SH-SY5Y (cell line): Measurements from ENCODE around the gene PHACTR3.

ENCODE experiments used
- GATA2 ChIP-seq: IDR thresholded peaks from 2 replicates; pipeline ENCODE4 v1.6.1; 2011; ENCODE audit warnings: mild to moderate bottlenecking, low read depth, low read length
- GATA3 ChIP-seq: IDR thresholded peaks from 2 replicates; pipeline ENCODE4 v1.6.1; 2011; ENCODE audit warnings: low read depth, mild to moderate bottlenecking, low read length, moderate library complexity

GRCh38 chr20:59866338-59866737, 262.0 kb downstream of the PHACTR3 start:
- no peak for TF ChIP-seq GATA2
- no peak for TF ChIP-seq GATA3
